ENCODE data around the gene ATCAY. TPM values are rescaled to one million over a fixed set of nuclear protein-coding genes. Genes with fewer than 3 reads are reported as not detected.

ATCAY gene, protein sequence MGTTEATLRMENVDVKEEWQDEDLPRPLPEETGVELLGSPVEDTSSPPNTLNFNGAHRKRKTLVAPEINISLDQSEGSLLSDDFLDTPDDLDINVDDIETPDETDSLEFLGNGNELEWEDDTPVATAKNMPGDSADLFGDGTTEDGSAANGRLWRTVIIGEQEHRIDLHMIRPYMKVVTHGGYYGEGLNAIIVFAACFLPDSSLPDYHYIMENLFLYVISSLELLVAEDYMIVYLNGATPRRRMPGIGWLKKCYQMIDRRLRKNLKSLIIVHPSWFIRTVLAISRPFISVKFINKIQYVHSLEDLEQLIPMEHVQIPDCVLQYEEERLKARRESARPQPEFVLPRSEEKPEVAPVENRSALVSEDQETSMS
- not detected in 2 replicates for total RNA-seq

DNA sequence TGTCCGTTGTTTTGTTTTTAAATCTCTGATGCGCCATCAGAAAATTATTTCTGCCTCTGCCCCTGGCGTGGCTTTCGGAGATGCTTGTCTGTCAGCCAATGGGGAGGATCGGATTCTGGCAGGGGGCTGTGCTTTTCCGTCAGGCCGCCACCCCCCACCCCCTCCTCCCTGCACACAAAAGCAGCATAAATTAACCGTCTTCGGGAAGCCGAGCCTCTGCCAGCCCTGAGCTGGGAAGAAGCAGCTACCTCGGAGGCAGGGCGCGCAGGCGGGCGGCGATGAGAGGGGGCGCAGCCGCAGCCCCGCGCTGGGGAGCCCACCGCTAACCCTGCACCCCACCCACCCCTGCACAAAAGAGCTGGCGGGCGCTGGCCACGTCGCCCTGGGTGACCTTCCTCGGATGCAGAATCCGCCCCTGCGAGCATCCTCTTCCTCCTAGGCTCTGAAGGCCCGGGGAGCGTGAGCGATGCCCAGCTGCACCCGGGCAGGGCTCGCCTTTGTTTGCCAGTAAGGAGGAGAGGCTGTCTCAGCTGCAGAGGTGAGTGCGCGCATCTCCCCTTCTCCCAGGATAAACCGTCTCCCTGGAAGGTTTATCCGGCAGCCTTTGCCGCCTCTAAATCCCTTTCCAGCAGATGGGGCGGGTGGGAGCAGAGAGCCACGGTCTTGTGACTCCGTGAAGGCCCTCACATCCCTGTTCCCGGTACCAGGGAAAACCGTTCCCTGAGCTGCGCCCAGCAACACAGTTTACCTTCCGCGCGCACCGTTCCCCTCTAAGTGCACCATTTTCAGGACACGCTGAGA, at the start of gene ATCAY:
TSS of gene ATCAY (plus strand) at position 215 of the 801 bp plus-strand sequence. CDS start 5,083 bp downstream, outside the sequence.
- no peak within 1 kb of the TSS for H2AFZ ChIP-seq (ENCODE audit: low read length)
- H3K9me3 ChIP-seq (ENCODE audit: low read depth, low read length) = no peaks in the 10 kb centered on the region
- H3K27ac ChIP-seq (ENCODE audit: low read depth, low read length) = no peak within 1 kb of the TSS
- no peak within 1 kb of the TSS for H3K4me2 ChIP-seq (ENCODE audit: insufficient read depth, low read length)
- H3K4me1 ChIP-seq (ENCODE audit: insufficient read depth, low read length) = no peaks in the 10 kb centered on the region
- H3K27me3 ChIP-seq (ENCODE audit: insufficient read depth, low read length) = peaks cover 21% of the 10 kb centered on the region
- peak; percentile 73 for DNase-seq (ENCODE audit: insufficient read length, low spot score, missing footprints)
- H3K79me2 ChIP-seq (ENCODE audit: insufficient read depth, low read length) = no peaks in the 10 kb centered on the region
- H3K4me3 ChIP-seq (ENCODE audit: insufficient read depth, low read length) = no peak within 1 kb of the TSS
- no peaks in the 10 kb centered on the region for H3K36me3 ChIP-seq (ENCODE audit: insufficient read depth, low read length)
- TF ChIP-seq, protein P1, sequence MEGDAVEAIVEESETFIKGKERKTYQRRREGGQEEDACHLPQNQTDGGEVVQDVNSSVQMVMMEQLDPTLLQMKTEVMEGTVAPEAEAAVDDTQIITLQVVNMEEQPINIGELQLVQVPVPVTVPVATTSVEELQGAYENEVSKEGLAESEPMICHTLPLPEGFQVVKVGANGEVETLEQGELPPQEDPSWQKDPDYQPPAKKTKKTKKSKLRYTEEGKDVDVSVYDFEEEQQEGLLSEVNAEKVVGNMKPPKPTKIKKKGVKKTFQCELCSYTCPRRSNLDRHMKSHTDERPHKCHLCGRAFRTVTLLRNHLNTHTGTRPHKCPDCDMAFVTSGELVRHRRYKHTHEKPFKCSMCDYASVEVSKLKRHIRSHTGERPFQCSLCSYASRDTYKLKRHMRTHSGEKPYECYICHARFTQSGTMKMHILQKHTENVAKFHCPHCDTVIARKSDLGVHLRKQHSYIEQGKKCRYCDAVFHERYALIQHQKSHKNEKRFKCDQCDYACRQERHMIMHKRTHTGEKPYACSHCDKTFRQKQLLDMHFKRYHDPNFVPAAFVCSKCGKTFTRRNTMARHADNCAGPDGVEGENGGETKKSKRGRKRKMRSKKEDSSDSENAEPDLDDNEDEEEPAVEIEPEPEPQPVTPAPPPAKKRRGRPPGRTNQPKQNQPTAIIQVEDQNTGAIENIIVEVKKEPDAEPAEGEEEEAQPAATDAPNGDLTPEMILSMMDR (IDR thresholded peaks at IDR 0.05; ENCODE audit: extremely low read depth, low read depth, low read length) = no peak
- no peaks in the 10 kb centered on the region for H4K20me1 ChIP-seq (ENCODE audit: insufficient read depth, low read length)

DNA sequence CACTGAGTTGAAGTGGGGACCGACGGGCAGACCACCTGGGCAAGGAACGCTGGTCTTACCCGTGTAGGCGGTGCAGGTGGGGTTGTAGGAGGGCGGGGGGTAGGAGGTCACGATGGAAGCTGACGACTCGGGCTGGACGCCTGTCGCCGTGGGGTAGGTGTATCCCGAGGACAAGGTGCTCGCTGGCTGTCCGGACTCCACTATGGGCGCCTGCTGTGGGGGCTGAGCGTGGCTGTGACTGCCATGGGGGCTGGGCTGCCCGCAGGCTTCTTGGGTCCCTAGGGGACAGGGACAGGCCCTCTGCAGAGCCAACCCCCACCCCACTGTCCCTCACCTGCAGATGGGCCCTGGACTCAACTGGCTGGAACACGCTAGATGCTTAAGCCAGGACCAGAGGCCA, 48.9 kb upstream of the ATCAY start:
- Histone ChIP-seq H3K27ac (ENCODE audit: low read depth, low read length) (no peak overlapping the region), H3K4me1 (ENCODE audit: insufficient read depth, low read length) (no peaks in the 10 kb centered on the region), H3K27me3 (ENCODE audit: insufficient read depth, low read length) (peaks cover 15% of the 10 kb centered on the region), H2AFZ (ENCODE audit: low read length) (no peak overlapping the region), H3K9me3 (ENCODE audit: low read depth, low read length) (no peaks in the 10 kb centered on the region), H3K36me3 (ENCODE audit: insufficient read depth, low read length) (no peaks in the 10 kb centered on the region), H3K79me2 (ENCODE audit: insufficient read depth, low read length) (no peaks in the 10 kb centered on the region), H3K4me3 (ENCODE audit: insufficient read depth, low read length) (no peak overlapping the region), H4K20me1 (ENCODE audit: insufficient read depth, low read length) (no peaks in the 10 kb centered on the region), H3K4me2 (ENCODE audit: insufficient read depth, low read length) (no peak overlapping the region)
- peak; percentile 3 for DNase-seq (ENCODE audit: insufficient read length, low spot score, missing footprints)
- TF ChIP-seq, protein P1 (IDR thresholded peaks at IDR 0.05; ENCODE audit: extremely low read depth, low read depth, low read length) = no peak

DNA sequence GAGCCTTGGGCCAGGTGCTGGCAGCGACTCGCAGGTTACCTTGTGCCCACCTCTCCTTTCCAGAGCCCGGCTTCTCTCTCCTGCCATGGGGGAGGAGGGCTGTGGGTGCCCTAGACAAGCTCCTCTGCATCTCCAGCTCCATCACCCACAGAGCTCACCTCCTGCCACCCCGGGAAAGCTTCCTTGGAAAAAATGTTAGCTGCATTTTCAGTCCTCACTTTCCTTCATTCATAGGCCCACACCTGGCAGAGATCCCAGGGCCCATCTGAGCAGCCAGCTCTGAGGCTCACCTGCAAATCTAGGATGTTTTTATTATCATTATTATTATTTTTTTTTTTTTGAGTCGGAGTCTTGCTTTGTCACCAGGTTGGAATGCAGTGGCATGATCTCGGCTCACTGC, 48.5 kb upstream of the ATCAY start:
- no peaks in the 10 kb centered on the region for H3K9me3 ChIP-seq (ENCODE audit: low read depth, low read length)
- H4K20me1 ChIP-seq (ENCODE audit: insufficient read depth, low read length) = no peaks in the 10 kb centered on the region
- no peak overlapping the region for H3K4me3 ChIP-seq (ENCODE audit: insufficient read depth, low read length)
- no peak overlapping the region for H3K27ac ChIP-seq (ENCODE audit: low read depth, low read length)
- no peaks in the 10 kb centered on the region for H3K79me2 ChIP-seq (ENCODE audit: insufficient read depth, low read length)
- TF ChIP-seq, protein P1 (IDR thresholded peaks at IDR 0.05; ENCODE audit: extremely low read depth, low read depth, low read length) = no peak
- no peaks in the 10 kb centered on the region for H3K36me3 ChIP-seq (ENCODE audit: insufficient read depth, low read length)
- peaks cover 15% of the 10 kb centered on the region for H3K27me3 ChIP-seq (ENCODE audit: insufficient read depth, low read length)
- H2AFZ ChIP-seq (ENCODE audit: low read length) = no peak overlapping the region
- DNase-seq (ENCODE audit: insufficient read length, low spot score, missing footprints) = peak; percentile 45
- H3K4me1 ChIP-seq (ENCODE audit: insufficient read depth, low read length) = no peaks in the 10 kb centered on the region
- no peak overlapping the region for H3K4me2 ChIP-seq (ENCODE audit: insufficient read depth, low read length)

All from osteoblast (primary cell).